CD4-positive, alpha-beta T cell treated with Interferon gamma for 1 hour (primary cell): ENCODE results near the gene HOXD9.
A peak's percentile ranks its signal among the peaks of the same experiment; 100 is the strongest.

Experiments
- DNase-seq: peaks from one replicate; pipeline ENCODE4 v3.0.0-alpha.2; 2020

HOXD9 gene

DNA sequence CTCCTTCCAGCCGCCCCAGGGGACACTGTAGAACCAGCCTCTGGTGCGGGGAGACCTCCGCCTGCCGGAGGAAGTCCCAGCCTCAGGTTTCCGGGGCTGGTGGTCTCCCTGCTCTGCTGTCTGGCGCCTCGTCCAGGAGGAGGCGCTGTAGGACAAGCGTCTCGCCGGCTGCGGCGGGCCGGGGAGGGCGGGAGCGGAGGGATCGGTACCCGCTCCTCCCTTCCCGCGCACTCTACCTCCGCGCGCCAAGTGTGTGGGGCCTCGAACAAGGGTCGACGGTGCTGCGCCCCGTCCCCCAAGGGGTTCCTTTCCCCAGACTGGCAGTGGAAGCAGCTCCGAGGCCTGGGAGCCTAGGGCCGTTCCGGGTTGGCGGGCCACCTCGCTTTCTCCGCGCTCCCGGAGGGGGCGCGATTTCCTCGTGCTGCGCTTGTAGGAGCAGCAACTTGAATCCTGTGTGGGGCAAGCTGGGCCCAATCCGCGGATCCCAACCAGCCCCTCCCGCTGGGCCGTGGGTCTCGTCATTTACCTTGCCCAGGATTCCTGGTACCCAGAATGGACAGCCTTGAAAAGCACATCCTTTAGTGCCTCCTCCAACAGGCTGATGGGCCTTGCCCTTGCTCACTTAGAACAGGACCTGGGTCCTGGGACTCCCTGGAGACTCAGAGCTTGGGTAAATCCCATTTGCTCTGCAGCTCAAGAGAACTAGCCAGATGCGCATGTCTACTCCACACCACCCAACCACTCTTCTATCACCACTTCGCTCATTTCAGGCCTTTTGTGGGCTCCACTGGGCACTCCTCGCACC lies 18.2 kb downstream of the HOXD9 start:
- peak; percentile 46 for DNase-seq

DNA sequence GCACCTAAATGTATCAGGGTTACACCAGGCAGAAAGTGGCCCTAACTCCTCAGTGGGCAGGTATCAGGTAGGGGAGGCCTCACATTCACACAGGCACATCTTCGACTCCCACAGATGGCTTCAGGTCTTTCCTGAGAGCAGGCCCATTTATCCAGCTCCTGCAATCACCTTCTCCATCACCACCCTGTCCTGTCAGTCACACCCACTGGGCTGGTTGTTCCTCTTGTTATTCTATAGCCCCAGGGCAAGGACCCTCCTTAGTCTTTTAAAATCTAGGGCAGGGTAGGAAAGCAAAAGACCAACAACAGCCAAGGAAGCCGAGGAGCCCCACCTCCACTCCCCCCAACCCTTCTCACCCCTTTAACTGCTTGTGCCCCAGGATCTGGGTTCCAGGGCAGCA lies 19.8 kb downstream of the HOXD9 start:
- no peak for DNase-seq

DNA sequence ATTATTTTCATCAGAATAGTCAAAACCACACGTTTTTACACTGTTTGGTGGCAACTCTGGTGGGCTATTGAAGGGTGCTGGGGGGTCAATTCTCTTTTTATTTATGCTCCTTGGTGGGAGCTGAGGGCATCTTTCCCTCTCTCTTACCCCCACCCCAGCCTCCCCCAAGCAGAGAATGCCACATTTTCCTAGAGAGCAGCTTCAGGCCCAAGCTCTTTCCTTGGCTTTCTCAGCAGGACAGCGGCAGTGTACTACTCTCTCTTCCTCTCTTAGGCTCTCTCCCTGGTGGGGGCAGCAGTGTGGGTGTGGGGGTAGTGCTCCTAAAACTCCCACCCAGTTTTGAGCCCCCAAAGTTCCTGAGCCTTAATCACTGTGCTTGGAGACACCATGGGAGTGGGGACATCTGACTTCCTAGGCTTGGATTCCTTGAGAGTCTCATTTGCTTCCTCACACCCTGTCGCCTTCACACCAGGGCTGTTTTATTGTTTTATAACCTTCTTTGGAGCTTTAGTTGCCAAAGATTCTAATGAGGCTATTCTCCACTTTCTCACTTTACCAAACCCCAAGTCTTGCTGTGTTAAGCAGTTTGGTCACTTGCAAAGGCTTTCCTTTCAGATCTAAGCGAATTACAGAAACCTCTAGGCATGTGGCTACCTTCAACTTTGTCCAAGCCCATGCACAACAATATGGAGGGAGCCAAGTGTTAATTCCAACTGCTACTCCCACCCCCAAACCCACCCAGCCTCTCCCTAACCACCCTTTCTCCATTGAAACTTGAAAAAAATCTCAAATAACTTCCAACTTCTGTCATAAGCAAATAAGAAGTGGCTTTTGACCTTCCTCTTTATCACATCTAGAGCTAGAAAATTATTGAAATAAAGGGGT lies 22.8 kb downstream of the HOXD9 start:
- DNase-seq: no peak

DNA sequence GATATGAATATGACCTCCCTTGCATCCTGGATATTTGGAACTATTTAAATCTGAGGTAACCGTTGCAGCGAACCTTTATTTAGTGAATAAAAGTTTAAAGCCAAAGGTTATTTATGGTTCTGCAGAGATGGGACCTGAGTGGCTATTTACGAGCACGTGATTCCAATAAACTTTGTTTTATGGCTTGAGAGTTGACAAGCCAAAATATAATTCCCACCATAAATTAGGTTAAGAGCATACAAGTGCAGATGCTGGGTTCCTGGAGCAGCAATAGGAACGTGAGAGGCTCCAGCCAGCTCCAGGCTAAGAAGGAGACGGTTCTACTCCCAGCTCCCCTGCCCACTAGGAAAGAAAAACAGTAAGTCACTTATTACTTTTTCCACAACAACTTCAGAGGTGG lies 23.6 kb downstream of the HOXD9 start:
- DNase-seq: no peak

DNA sequence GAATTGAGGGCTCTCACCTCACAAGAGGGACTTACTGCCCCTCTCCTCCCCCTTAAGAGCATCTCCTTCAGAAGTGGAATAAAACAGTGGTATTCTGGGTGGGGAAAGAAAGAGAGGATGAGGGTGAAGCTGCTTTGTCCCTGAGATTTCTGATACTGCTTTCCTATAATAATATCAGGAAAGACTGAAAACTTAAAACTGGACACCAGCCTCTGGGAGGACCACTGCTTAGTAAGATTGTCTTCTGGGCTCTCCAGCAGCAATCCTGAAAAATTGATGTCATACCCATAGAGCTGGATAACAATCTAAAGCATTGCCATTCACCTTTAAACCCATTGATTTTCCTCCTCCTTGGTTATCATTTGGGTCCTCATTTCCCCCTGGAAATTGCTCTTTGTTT lies 24.1 kb downstream of the HOXD9 start:
- no peak for DNase-seq

DNA sequence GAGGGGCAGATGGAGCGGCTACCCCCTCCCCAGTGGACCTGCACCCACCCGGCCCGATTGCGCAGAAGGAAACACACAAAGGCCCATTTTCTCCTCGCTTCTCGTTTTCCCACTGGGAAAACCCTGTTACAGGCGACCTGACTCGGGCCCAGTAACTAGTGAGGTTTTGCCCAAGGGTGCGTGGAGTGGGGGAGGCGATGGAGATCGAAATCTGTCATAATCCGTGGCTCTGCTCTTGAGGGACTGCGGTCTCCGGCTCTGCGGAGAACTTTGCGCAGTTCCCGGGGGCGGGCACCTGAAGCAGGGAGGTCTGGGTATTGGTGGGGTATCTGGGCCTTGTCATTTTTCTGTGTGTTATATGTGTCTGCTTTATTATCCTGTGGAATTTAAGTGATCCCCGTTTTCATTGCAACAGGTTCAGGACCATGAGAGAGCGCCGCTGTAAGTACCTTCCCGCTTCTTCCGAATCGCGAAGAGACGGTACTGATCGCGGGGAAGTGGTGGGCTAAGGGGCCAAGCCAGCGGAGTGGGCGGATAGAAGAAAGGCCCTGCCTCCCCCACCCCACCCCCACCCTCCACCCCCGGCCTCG lies 24.8 kb downstream of the HOXD9 start:
- no peak for DNase-seq

DNA sequence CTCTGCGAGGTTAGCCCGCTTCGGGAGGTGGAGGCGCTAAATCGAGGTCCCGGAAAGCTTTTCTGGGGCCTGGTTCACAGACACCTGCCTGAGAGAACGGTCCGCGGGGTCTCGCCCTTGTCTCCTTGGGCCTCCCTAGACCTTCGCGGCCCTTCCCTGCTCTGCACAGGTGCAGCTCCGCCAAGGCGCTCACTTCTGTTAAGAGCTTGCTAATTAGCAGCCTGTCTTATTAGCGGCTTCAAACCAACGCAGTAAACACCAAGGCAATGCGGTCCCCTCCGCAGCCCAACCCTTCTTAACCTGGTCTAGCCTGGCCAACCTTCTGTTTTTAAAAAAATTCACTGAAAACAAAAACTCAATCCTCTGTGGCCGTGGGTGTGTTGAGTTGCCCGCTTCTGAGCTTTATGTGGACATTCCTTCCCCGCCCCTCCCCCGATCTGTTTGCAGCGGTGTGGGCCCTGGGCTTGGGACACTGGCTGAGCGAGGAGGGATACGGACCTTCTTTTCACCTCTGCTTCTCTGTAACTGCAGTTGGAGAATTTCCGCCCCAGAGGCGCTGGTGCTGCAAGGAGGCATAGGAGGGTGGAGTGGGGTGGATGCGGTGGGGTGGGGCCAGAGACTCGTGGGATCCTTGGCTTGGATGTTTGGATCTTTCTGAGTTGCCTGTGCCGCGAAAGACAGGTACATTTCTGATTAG lies 25.4 kb downstream of the HOXD9 start:
- DNase-seq: no peak

DNA sequence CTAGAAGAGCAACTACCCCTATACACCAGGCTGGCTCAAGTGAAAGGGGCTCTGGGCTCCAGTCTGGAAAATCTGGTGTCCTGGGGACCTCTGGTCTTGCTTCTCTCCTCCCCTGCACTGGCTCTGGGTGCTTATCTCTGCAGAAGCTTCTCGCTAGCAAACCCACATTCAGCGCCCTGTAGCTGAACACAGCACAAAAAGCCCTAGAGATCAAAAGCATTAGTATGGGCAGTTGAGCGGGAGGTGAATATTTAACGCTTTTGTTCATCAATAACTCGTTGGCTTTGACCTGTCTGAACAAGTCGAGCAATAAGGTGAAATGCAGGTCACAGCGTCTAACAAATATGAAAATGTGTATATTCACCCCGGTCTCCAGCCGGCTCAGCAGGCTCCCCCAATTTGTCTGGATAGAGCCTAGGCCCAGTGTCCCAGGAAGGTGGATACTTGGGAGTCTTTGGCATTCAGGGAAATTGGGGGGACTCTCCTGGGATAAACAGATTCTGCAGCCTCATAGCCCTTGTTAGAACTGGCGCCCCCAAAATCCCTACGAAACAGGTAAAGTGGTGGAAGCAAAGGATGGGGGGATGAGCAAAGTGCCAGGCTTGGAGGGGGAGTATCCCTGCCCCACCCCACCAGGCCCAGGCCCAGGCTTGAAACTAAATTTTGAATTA lies 26.4 kb downstream of the HOXD9 start:
- no peak for DNase-seq

DNA sequence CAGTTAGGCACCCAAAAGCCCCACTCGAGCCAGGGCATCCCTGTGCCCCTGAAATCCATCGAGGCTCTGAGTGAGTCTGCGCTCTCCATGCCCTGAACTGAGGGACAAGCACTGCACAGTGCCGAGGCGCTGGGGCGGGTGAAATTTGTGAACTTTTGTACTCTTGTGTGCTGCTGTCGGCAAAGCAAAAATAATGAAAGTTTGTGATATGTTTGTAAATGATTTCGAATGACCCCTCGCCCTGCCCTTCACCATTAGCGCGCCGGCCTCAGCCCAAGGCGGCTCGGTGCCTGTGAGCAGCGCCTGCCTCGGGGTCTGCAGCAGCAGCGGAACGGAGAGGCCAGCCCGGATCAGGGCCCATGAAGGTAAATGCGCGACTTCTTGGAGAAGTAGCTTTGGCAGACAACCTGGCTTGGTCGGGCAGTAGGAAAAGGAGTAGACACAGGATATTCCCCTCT lies 27.0 kb downstream of the HOXD9 start:
- DNase-seq: no peak

DNA sequence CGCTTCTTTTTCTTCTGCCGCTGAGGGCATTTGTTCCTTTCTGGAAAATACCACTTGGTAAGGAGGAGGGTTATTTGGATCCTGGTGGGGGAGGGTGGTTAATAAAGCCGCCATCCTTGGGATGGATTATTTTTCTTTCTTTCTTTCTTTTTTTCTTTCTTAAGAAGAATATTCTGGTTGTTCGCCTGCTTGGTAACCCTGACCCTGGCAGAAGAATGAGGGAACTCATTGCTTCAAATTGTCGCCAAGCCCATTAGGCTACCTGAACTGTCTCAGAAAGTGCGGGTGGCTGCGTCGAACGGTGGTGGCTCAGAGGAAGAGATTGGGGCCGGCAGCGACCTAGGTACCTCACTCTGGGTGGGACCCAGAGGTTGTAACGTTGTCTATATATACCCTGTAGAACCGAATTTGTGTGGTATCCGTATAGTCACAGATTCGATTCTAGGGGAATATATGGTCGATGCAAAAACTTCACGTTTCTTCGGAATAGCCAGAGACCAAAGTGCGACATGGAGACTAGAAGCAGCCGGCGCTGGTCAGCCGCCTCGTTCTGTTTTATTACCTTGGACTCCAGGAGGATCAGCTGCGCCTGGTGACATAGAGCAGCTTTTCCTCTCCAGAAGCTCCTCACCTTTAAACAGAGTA lies 27.5 kb downstream of the HOXD9 start:
- DNase-seq: no peak

DNA sequence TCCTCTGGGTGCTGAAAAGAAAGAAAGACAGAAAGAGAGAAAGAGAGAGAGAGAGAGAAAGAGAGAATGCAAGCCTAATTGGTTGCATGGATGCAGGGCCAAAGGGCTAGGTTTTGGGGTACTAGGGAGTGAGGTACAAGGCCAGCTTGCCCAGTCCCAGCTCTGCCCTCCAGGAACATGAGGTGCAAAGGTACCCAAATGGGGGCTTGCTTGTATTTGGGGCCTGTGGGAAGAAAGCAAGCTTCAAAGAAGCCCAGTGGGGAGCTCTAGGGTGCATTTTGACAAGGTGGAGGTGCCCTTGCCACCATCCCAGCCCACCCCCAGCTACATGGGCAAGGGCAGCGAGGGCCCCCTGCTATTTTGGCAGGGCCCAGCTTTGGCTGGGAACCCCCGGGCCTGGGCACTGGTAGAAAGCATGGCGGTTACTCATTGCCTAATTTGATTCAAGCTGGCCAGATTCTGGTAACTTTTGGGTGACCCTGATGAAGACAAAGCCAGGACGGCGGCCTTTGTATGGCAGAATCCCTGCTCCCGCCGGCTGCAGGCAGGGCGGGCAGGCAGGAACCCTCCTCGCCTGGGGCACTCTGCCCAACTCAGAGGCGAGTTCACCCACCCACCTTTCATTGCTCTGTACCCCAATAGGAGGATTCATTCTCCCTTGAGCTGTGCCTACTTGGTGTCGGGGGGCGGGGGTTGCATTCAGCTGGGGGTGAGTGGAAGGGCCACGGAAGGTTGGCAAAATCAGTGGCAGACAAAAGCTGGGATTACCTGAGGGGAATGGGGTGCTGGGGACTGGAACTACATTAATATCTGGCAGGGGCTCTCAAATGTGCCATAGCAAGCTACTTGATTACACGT lies 28.3 kb downstream of the HOXD9 start:
- DNase-seq: no peak

DNA sequence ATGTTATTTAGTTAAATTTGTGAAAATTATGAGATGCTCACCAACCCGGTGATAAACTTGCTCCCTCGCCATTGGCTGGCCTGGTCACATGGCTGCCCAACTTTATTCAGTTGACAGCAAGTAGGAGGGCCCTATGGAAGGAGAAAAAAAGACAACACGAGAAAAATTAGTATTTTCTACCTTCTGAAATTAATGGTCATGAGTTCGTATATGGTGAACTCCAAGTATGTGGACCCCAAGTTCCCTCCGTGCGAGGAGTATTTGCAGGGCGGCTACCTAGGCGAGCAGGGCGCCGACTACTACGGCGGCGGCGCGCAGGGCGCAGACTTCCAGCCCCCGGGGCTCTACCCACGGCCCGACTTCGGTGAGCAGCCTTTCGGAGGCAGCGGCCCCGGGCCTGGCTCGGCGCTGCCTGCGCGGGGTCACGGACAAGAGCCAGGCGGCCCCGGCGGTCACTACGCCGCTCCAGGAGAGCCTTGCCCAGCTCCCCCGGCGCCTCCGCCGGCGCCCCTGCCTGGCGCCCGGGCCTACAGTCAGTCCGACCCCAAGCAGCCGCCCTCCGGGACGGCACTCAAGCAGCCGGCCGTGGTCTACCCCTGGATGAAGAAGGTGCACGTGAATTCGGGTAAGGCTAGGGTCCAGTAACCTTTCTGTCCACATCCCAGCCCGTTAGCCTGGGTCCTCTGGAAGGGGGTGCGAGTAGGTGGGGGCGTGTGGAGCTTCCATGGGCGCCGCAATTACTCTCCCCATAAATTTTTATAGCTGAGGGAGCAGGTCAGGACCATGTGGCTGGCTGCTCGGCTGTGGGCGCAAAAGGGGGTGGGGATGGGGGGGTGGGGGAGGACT lies 29.1 kb downstream of the HOXD9 start, which contains the start of gene HOXD4:
Gene HOXD4 (plus strand): TSS at position 109 of the 846 bp plus-strand sequence. CDS start 84 bp downstream, at position 193.
- no peak for DNase-seq

DNA sequence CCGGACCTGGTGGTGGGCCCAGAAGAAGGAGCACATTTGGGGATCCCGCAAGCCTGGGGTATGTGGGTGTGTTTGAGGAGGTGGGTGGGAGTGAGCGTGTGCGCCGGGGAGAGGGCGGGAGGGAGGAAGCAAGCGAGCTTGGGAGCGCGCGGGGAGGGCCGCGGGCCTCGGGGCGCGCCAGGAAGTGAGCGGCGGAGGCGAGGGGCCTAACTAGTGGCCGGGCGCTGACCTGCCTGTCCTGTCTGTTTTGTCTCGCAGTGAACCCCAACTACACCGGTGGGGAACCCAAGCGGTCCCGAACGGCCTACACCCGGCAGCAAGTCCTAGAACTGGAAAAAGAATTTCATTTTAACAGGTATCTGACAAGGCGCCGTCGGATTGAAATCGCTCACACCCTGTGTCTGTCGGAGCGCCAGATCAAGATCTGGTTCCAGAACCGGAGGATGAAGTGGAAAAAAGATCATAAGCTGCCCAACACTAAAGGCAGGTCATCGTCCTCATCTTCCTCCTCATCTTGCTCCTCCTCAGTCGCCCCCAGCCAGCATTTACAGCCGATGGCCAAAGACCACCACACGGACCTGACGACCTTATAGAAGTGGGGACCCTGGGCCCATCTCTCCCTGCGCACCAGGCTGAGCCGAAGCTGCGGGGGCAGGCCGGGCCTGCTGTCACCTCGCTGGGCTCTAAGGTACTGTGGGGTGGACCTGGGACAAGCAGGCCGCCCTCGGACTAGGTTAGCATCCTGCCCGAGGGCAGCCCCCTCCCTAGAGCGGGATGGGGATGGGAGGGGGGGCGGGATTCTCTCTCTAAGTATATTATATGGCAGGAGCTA lies 30.0 kb downstream of the HOXD9 start:
- DNase-seq: no peak

DNA sequence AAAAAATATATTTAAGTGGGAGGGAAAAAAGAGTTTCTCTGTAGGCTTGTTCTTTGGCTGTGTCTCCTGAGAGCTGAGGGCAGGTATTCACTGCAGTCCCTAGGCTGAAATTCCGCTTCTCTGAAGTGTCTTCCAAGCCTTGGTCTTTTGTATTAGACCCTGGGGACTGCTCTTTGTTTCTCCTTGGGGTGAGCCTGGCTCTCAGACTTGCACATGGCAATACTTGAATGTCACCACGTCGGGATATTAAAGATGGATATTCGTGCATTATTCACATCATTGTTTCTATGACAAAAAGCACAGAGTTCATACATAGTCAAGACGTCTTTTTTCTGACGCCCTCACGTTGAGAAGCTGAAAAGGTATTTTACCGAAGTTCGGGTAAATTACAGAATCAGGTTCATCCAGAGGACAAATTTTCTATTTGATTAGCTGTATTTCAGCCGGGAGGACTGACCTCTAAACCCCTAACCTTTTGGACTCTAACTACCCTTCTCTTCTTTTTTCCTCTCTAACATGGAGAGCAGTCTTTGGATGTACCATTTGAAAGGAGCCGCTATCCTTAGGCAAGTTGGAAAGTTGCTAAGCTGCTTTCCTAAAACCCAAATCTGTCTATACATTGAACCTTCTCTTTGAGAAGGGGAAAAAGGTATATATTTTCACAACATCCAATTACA lies 32.2 kb downstream of the HOXD9 start:
- DNase-seq: no peak

DNA sequence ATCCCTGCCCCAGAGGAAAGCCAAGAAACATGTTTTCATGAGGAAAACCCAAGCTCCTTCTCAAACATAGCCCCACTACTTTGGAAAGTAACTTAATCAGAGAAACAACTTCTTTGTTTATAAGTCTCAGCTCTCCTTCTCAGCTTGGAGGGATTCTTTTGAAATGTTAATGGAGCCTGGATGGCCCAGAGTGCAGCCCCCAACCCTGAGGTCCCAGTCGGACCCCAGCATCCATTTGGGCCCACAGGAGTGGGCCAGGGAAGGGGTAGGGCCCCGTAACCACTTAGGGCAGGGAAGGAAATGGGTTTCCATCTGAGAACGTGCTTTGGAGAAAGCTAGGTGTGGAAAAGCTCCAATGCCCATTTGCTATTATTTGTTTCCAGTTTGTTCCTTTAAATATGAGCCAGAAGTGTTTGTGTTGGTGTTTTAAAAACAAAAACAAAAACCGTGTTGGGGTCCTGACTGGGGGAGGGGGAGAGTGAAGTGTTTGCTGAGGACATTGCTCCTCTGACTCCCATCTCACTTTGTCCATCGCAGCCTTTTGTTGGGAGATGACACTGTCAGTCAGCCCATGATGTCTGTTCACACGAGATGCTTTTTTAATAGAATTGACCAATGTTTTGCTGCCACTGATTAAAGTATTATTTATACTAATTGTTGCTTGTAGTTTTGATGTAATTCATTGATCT lies 33.0 kb downstream of the HOXD9 start:
- DNase-seq: no peak

DNA sequence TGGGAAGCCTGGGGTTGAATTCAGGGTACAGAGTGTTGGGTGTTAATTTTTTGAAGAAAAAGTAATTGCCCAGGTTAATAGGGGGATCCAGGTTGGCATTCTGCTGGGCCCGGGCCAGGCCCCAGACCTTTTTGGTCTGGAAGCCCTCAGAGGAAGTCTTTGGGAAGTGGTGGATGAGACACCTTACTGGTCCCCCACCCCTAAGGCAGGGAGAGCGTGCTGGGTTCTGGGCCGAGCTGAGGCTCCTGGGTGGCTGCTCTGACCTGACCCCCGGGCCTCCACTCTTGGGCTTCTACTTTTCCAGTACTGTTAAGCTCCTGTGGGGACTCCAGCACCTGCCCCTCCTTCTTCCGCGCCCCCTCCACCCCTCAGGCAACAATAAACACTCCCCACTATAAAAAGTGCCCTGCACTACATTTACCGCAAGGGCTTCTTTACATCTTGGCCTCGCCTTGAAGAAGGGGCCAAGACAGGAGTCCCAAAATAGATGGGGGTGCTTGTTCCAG lies 33.8 kb downstream of the HOXD9 start:
- DNase-seq: no peak

DNA sequence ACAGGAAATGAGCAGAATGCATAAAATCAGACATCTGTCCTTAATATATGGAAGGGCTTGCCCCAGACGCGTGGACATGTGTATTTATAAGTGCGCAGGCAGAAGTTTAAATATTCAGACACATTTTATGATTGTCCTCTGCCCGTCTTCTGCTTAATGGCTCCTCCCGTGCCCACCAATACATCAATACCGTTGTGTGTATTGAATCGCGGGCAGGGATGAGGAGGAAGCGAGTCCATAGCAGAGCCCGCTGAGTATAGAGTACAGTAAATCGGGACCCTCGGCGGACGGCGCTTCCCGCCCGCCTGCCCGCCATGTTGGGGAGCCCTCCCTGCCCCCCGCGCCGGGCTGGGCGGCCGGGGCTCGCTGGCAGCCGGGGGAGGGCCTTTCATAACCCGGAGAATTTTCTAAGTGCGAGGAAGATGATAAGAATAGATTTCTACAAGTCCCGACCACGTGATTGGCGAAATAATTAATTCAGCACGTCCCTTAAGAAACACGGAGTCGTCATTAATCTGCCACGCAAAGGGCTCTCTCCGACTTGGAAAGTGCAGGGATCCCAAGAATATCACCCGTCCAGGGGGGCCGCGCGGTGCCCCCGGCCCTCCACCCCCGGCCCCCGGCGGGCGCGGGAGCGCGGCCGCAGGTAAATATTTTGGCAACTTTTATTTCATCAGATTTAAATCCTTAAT lies 34.4 kb downstream of the HOXD9 start, which contains the start of gene HOXD3:
Gene HOXD3 (plus strand): TSS at position 501 of the 692 bp plus-strand sequence. CDS start 11,808 bp downstream, outside the sequence.
- DNase-seq: no peak
